Loucy (cell line): ENCODE measurements around the gene MAN1A2.
"Not testable (repeated sequence)": the region's sequence is repeated elsewhere in the genome, so short reads cannot be mapped to it uniquely, and the experiment has no call there.

ENCODE experiments used
- H2AFZ ChIP-seq: fragments of 200-600 bp; sonication (generic); 2 replicates; pipeline ENCODE4 v1.6.0; 2016; ENCODE audit warnings: antibody characterized with exemption, mild to moderate bottlenecking, low read length, moderate library complexity
- H3F3A ChIP-seq: fragments of 200-600 bp; 2 replicates; pipeline ENCODE4 v1.6.0; 2016; ENCODE audit warnings: antibody characterized with exemption, low read depth, mild to moderate bottlenecking
- H3K27me3 ChIP-seq: fragments of 200-600 bp; sonication (generic); 2 replicates; pipeline ENCODE4 v1.6.1; 2014; ENCODE audit warnings: low read length, mild to moderate bottlenecking; ENCODE audit not compliant: insufficient read depth, poor library complexity, severe bottlenecking
- H3K36me3 ChIP-seq: fragments of 200-600 bp; sonication (generic); 2 replicates; pipeline ENCODE4 v1.6.1; 2016; ENCODE audit warnings: low read length; ENCODE audit not compliant: insufficient read depth
- H3K4me1 ChIP-seq: fragments of 200-600 bp; sonication (generic); 2 replicates; pipeline ENCODE4 v1.5.1; 2014; ENCODE audit warnings: low read length, mild to moderate bottlenecking; ENCODE audit not compliant: insufficient read depth, poor library complexity, severe bottlenecking
- H3K4me2 ChIP-seq: fragments of 200-600 bp; sonication (generic); 2 replicates; pipeline ENCODE4 v1.6.0; 2014; ENCODE audit warnings: antibody characterized with exemption, low read length, low read depth, mild to moderate bottlenecking; ENCODE audit not compliant: poor library complexity, severe bottlenecking
- H3K4me3 ChIP-seq: fragments of 200-600 bp; sonication (generic); 2 replicates; pipeline ENCODE4 v1.5.1; 2014; ENCODE audit warnings: low read length, mild to moderate bottlenecking, mixed read lengths; ENCODE audit not compliant: poor library complexity, severe bottlenecking
- H3K79me2 ChIP-seq: fragments of 200-600 bp; sonication (generic); 2 replicates; pipeline ENCODE4 v1.6.1; 2014; ENCODE audit warnings: low read length; ENCODE audit not compliant: insufficient read depth
- H3K9ac ChIP-seq: fragments of 200-600 bp; sonication (generic); 2 replicates; pipeline ENCODE4 v1.6.0; 2014; ENCODE audit warnings: mild to moderate bottlenecking, low read depth, low read length, moderate library complexity; ENCODE audit not compliant: poor library complexity, severe bottlenecking
- H3K9me2 ChIP-seq: fragments of 200-600 bp; sonication (generic); replicated peaks from 2 replicates; pipeline ENCODE4 v1.6.1; 2016; ENCODE audit warnings: low read depth, low read length, mixed read lengths
- H3K9me3 ChIP-seq: fragments of 200-600 bp; sonication (generic); 2 replicates; pipeline ENCODE4 v1.6.1; 2014; ENCODE audit warnings: mild to moderate bottlenecking, antibody characterized with exemption, low read length, low read depth; ENCODE audit not compliant: insufficient read depth
- H4K20me1 ChIP-seq: fragments of 200-600 bp; sonication (generic); 2 replicates; pipeline ENCODE4 v1.6.0; 2014; ENCODE audit warnings: antibody characterized with exemption, low read length, mild to moderate bottlenecking; ENCODE audit not compliant: insufficient read depth, poor library complexity, severe bottlenecking
- EZH2phosphoT487 ChIP-seq: fragments of 200-600 bp; IDR thresholded peaks from 2 replicates; pipeline ENCODE4 v1.6.1; 2018; ENCODE audit warnings: antibody characterized with exemption, mild to moderate bottlenecking, moderate library complexity, borderline replicate concordance
- TF ChIP-seq, protein P1 (sequence below): fragments of 200-600 bp; sonication (generic); conservative IDR thresholded peaks from 2 replicates; pipeline ENCODE4 v1.5.1; 2014; ENCODE audit warnings: mild to moderate bottlenecking, antibody characterized with exemption, low read length

The MAN1A2 gene

DNA sequence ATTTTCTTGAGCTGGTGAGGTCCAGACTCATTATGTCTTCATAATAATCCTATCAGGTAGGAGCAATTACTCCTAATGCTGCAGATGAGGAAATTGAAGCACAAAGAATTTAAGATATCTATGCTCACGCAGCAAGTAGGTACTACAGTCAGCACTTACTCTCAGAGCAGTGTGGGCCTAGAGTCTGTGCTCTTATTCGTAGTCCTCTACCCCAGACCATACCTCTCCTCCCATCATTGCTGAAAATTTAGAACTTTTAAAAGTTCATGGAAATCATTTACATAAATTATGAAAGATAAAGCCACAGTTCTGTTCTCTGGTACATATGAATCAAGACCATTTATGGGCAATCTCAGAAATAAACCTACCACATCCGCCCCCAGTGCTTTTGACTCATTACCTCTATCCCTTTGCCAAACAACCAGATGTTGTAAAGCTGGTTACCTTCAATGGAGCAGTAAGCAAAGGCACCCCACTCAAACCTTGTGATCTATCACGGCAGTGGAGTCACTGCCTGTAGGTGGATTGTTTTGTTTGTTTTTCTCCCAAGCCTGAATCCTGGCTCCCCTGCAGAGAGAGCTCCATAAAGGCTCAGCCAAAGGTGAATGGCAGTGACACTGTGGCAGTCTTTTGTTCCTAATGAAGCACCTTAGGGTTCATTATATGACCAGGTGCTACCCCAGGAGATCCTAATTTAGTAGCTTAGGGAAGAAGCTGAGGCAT, 20.9 kb upstream of the MAN1A2 start:
- Histone ChIP-seq H3K36me3 (no peaks in the 10 kb centered on the region), H3K9ac (no peak overlapping the region), H3K4me3 (no peak overlapping the region), H3K79me2 (no peaks in the 10 kb centered on the region), H3K9me2 (no peaks in the 10 kb centered on the region), H3K4me1 (peaks cover 14% of the 10 kb centered on the region), H2AFZ (no peak overlapping the region), H4K20me1 (no peaks in the 10 kb centered on the region), H3K4me2 (no peak overlapping the region), H3F3A (no peaks in the 10 kb centered on the region), H3K9me3 (no peaks in the 10 kb centered on the region), H3K27me3 (no peaks in the 10 kb centered on the region)
- no peak for TF ChIP-seq EZH2phosphoT487
- TF ChIP-seq, protein P1, sequence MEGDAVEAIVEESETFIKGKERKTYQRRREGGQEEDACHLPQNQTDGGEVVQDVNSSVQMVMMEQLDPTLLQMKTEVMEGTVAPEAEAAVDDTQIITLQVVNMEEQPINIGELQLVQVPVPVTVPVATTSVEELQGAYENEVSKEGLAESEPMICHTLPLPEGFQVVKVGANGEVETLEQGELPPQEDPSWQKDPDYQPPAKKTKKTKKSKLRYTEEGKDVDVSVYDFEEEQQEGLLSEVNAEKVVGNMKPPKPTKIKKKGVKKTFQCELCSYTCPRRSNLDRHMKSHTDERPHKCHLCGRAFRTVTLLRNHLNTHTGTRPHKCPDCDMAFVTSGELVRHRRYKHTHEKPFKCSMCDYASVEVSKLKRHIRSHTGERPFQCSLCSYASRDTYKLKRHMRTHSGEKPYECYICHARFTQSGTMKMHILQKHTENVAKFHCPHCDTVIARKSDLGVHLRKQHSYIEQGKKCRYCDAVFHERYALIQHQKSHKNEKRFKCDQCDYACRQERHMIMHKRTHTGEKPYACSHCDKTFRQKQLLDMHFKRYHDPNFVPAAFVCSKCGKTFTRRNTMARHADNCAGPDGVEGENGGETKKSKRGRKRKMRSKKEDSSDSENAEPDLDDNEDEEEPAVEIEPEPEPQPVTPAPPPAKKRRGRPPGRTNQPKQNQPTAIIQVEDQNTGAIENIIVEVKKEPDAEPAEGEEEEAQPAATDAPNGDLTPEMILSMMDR: no peak

DNA sequence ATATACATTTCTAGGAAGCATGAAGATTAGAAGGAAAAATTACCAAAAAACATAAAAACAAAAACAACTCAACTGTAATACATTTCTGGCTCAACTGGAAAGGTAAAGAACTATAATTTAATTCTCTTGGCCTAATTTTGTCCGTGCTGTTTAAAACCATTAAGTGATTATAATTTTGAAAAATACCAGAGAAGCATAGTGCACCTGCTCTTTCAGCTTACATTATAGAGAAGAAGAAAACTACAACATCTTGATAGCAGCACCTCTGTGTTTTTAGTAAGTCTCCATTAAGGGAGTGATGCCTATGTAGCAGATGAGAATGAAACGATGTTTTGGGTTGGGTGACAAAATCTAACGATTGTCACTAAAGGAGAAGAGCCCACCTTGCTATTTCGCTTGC, 19.3 kb upstream of the MAN1A2 start:
- Histone ChIP-seq H3K27me3 (no peaks in the 10 kb centered on the region), H3K9me3 (no peaks in the 10 kb centered on the region), H2AFZ (no peak overlapping the region), H3F3A (no peaks in the 10 kb centered on the region), H3K9me2 (no peaks in the 10 kb centered on the region), H3K4me2 (no peak overlapping the region), H3K36me3 (no peaks in the 10 kb centered on the region), H3K4me3 (no peak overlapping the region), H3K79me2 (no peaks in the 10 kb centered on the region), H3K4me1 (peaks cover 14% of the 10 kb centered on the region), H4K20me1 (no peaks in the 10 kb centered on the region), H3K9ac (no peak overlapping the region)
- no peak for TF ChIP-seq EZH2phosphoT487
- TF ChIP-seq, protein P1: no peak

DNA sequence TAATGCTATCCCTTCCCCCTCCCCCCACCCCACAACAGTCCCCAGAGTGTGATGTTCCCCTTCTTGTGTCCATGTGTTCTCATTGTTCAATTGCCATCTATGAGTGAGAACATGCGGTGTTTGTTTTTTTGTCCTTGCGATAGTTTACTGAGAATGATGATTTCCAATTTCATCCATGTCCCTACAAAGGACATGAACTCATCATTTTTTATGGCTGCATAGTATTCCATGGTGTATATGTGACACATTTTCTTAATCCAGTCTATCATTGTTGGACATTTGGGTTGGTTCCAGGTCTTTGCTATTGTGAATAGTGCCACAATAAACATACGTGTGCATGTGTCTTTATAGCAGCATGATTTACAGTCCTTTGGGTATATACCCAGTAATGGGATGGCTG, 14.6 kb upstream of the MAN1A2 start:
- not testable (repeated sequence) for H3K36me3 ChIP-seq, H3K9me3 ChIP-seq, H2AFZ ChIP-seq, H3K4me3 ChIP-seq, H3F3A ChIP-seq, H3K27me3 ChIP-seq, H4K20me1 ChIP-seq, H3K9me2 ChIP-seq, H3K79me2 ChIP-seq, H3K9ac ChIP-seq, H3K4me2 ChIP-seq
- peaks cover 14% of the 10 kb centered on the region for H3K4me1 ChIP-seq

DNA sequence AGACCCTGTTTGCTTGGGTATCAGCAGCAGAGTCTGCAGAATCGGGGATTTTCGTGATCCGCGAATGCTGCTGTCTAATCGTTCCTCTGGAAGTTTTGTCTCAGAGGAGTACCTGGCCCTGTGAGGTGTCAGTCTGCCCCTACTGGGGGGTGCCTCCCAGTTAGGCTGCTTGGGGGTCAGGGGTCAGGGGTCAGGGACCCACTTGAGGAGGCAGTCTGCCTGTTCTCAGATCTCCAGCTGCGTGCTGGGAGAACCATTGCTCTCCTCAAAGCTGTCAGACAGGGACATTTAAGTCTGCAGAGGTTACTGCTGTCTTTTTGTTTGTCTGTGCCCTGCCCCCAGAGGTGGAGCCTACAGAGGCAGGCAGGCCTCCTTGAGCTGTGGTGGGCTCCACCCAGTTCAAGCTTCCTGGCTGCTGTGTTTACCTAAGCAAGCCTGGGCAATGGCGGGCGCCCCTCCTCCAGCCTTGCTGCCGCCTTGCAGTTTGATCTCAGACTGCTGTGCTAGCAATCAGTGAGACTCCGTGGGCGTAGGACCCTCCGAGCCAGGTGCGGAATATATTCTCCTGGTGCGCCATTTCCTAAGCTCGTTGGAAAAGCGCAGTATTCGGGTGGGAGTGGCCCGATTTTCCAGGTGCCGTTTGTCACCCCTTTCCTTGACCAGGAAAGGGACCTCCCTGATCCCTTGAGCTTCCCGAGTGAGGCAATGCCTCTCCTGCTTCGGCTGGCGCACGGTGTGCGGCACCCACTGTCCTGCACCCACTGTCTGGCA, 9.2 kb upstream of the MAN1A2 start:
- H3K36me3 ChIP-seq, H2AFZ ChIP-seq: not testable (repeated sequence)

DNA sequence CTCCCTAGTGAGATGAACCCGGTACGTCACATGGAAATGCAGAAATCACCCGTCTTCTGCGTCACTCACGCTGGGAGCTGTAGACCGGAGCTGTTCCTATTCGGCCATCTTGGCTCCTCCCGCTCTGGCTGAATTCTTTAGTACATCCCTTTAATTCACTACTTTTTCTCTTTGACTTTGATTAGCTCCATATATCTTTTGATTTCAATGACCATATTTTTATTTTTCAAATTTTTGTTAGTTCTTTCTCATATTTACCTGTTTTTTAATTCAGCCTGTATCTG, 8.7 kb upstream of the MAN1A2 start:
- not testable (repeated sequence) for H3K9me2 ChIP-seq, H2AFZ ChIP-seq

More for the DNA sequence above, 9.2 kb upstream of the MAN1A2 start:
- not testable (repeated sequence) for H3F3A ChIP-seq, H3K9me2 ChIP-seq, H3K27me3 ChIP-seq, H3K79me2 ChIP-seq, H3K4me2 ChIP-seq, H3K4me3 ChIP-seq, H3K9ac ChIP-seq, H3K9me3 ChIP-seq, H4K20me1 ChIP-seq, H3K4me1 ChIP-seq

More for the DNA sequence above, 8.7 kb upstream of the MAN1A2 start:
- not testable (repeated sequence) for H3K9ac ChIP-seq, H3K36me3 ChIP-seq, H3K4me2 ChIP-seq, H3K4me3 ChIP-seq, H4K20me1 ChIP-seq, H3K4me1 ChIP-seq, H3K27me3 ChIP-seq, H3K79me2 ChIP-seq, H3F3A ChIP-seq, H3K9me3 ChIP-seq
